ENCODE results near the gene SHOX.
"Not testable (repeated sequence)": the region's sequence is repeated elsewhere in the genome, so short reads cannot be mapped to it uniquely, and the experiment has no call there.

Gene SHOX

DNA sequence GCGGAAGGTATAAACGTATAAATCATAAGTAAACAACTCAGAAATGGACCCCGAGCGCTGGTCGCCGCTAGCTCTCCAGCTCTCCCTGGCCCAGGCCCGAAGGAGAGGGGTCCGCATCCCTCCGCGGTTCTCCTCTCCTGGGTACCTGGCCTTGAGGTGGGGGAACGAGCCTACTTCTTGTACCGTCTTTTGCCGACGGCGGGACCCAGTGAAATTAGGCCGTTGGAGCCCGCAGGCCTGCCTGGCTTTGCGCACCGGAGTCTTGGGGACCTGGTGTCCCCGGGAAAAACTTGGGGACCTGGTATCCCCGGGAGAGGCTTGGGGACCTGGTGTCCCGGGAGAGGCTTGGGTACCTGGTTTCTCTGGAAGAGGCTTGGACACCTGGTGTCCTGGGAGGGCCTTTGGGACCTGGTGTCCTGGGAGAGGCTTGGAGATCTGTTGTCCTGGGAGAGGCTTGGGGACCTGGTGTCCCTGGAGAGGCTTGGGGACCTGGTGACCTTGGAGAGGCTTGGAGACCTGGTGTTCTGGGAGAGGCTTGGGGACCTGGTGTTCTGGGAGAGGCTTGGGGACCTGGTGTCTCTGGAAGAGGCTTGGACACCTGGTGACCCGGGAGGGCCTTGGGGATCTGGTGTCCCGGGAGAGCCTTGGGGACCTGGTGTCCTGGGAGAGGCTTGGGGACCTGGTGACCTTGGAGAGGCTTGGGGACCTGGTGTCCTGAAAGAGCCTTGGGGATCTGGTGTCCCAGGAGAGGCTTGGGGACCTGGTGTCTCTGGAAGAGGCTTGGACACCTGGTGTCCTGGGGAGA is 12.0 kb downstream of the SHOX start:
- H3K4me3 ChIP-seq (ENCODE audit: low read length): no peak overlapping the region

DNA sequence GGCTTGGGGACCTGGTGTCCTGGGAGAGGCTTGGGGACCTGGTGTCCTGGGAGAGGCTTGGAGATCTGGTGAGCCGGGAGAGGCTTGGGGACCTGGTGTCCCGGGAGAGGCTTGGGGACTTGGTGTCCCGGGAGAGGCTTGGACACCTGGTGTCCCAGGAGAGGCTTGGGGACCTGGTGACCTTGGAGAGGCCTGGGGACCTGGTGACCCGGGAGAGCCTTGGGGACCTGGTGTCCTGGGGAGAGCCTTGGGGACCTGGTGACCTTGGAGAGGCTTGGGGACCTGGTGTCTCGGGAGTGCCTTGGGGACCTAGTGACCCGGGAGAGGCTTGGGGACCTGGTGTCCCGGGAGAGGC is 12.6 kb downstream of the SHOX start:
- no peaks in the 10 kb centered on the region for H3K9me3 ChIP-seq (ENCODE audit: control insufficient read depth, low read depth, low read length)
- H3K4me1 ChIP-seq (ENCODE audit: control insufficient read depth, low read depth, low read length): no peaks in the 10 kb centered on the region
- no peaks in the 10 kb centered on the region for H3K36me3 ChIP-seq (ENCODE audit: control insufficient read depth, low read depth, low read length)
- H3K9ac ChIP-seq (ENCODE audit: low read length): no peak overlapping the region
- no peak overlapping the region for H3K27ac ChIP-seq (ENCODE audit: low read length)
- H3K4me3 ChIP-seq (ENCODE audit: low read length): no peak overlapping the region
- peaks cover 85% of the 10 kb centered on the region for H3K27me3 ChIP-seq (ENCODE audit: control insufficient read depth, insufficient read depth, low read length)

More for the DNA sequence above, 12.0 kb downstream of the SHOX start:
- no peaks in the 10 kb centered on the region for H3K9me3 ChIP-seq (ENCODE audit: control insufficient read depth, low read depth, low read length)
- H3K9ac ChIP-seq (ENCODE audit: low read length): no peak overlapping the region
- peaks cover 91% of the 10 kb centered on the region for H3K27me3 ChIP-seq (ENCODE audit: control insufficient read depth, insufficient read depth, low read length)
- H3K4me1 ChIP-seq (ENCODE audit: control insufficient read depth, low read depth, low read length): no peaks in the 10 kb centered on the region
- H3K36me3 ChIP-seq (ENCODE audit: control insufficient read depth, low read depth, low read length): no peaks in the 10 kb centered on the region
- H3K27ac ChIP-seq (ENCODE audit: low read length): no peak overlapping the region

DNA sequence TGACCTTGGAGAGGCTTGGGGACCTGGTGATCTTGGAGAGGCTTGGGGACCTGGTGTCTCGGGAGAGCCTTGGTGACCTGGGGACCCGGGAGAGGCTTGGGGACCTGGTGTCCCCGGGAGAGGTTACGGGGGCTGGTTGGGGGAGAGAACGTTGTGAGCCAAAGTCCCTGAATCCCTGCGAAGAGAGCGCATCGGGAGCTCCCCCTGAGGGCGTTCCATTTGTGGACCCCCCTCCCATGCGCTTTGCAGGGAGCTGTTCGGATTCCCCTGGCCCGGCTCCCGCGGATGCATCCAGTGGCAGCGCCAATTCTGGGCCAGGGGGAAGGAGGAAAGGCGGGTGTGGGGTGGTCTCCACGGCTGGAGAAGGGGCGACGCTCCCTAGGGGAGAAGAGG is 13.3 kb downstream of the SHOX start:
- Histone ChIP-seq H3K4me3 (ENCODE audit: low read length) (no peak overlapping the region), H3K27me3 (ENCODE audit: control insufficient read depth, insufficient read depth, low read length) (peaks cover 78% of the 10 kb centered on the region), H3K36me3 (ENCODE audit: control insufficient read depth, low read depth, low read length) (no peaks in the 10 kb centered on the region), H3K27ac (ENCODE audit: low read length) (no peak overlapping the region), H3K9ac (ENCODE audit: low read length) (no peak overlapping the region), H3K9me3 (ENCODE audit: control insufficient read depth, low read depth, low read length) (no peaks in the 10 kb centered on the region), H3K4me1 (ENCODE audit: control insufficient read depth, low read depth, low read length) (no peaks in the 10 kb centered on the region)

DNA sequence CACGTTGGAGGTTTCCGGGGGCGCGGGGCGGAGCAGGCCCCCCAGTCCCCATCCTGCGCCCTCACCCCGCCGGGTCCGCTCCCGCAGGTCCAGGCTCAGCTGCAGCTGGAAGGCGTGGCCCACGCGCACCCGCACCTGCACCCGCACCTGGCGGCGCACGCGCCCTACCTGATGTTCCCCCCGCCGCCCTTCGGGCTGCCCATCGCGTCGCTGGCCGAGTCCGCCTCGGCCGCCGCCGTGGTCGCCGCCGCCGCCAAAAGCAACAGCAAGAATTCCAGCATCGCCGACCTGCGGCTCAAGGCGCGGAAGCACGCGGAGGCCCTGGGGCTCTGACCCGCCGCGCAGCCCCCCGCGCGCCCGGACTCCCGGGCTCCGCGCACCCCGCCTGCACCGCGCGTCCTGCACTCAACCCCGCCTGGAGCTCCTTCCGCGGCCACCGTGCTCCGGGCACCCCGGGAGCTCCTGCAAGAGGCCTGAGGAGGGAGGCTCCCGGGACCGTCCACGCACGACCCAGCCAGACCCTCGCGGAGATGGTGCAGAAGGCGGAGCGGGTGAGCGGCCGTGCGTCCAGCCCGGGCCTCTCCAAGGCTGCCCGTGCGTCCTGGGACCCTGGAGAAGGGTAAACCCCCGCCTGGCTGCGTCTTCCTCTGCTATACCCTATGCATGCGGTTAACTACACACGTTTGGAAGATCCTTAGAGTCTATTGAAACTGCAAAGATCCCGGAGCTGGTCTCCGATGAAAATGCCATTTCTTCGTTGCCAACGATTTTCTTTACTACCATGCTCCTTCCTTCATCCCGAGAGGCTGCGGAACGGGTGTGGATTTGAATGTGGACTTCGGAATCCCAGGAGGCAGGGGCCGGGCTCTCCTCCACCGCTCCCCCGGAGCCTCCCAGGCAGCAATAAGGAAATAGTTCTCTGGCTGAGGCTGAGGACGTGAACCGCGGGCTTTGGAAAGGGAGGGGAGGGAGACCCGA is 14.0 kb downstream of the SHOX start:
- Histone ChIP-seq H3K36me3 (ENCODE audit: control insufficient read depth, low read depth, low read length) (no peaks in the 10 kb centered on the region), H3K27ac (ENCODE audit: low read length) (no peak overlapping the region), H3K27me3 (ENCODE audit: control insufficient read depth, insufficient read depth, low read length) (peaks cover 71% of the 10 kb centered on the region), H3K9ac (ENCODE audit: low read length) (no peak overlapping the region), H3K9me3 (ENCODE audit: control insufficient read depth, low read depth, low read length) (no peaks in the 10 kb centered on the region), H3K4me3 (ENCODE audit: low read length) (peak overlapping the region; percentile 13), H3K4me1 (ENCODE audit: control insufficient read depth, low read depth, low read length) (no peaks in the 10 kb centered on the region)

DNA sequence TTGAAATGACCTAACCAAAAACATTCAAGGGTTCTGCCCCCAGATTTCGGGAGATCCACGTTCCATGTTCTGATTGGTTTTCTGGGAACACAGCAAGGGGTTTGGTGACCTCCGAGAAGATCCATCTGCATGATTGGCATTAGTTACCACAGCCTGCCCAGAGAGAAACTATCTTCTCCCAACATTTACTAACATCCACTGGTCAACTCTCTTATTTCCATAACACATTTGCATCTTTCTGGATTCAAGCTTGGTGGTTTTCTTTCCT is 15.6 kb downstream of the SHOX start:
- H3K36me3 ChIP-seq (ENCODE audit: control insufficient read depth, low read depth, low read length): no peaks in the 10 kb centered on the region
- no peak overlapping the region for H3K9ac ChIP-seq (ENCODE audit: low read length)
- no peak overlapping the region for H3K4me3 ChIP-seq (ENCODE audit: low read length)
- no peaks in the 10 kb centered on the region for H3K4me1 ChIP-seq (ENCODE audit: control insufficient read depth, low read depth, low read length)
- H3K27ac ChIP-seq (ENCODE audit: low read length): no peak overlapping the region
- H3K27me3 ChIP-seq (ENCODE audit: control insufficient read depth, insufficient read depth, low read length): peaks cover 55% of the 10 kb centered on the region
- H3K9me3 ChIP-seq (ENCODE audit: control insufficient read depth, low read depth, low read length): peaks cover 3% of the 10 kb centered on the region

DNA sequence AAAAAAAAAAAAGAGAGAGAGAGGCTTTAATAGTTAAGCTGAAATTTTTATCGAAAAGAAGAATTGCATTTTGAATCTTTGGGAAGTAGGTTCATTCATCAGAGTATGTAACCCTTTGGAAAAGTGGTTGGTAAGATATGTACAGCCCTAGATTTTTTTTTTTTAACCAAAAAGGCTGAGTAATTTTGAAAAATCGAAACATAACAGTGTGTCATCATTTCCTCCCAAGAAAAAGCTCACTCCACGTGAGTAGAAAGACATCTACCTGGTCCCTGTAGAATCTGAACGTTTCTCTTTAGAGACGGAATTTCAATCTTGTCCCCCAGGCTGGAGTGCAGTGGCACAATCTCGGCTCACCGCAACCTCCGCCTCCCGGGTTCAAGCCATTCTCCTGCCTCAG is 16.2 kb downstream of the SHOX start:
- Histone ChIP-seq H3K27ac (ENCODE audit: low read length) (no peak overlapping the region), H3K4me3 (ENCODE audit: low read length) (no peak overlapping the region), H3K36me3 (ENCODE audit: control insufficient read depth, low read depth, low read length) (no peaks in the 10 kb centered on the region), H3K9ac (ENCODE audit: low read length) (no peak overlapping the region), H3K27me3 (ENCODE audit: control insufficient read depth, insufficient read depth, low read length) (peaks cover 49% of the 10 kb centered on the region), H3K9me3 (ENCODE audit: control insufficient read depth, low read depth, low read length) (peaks cover 3% of the 10 kb centered on the region), H3K4me1 (ENCODE audit: control insufficient read depth, low read depth, low read length) (no peaks in the 10 kb centered on the region)

DNA sequence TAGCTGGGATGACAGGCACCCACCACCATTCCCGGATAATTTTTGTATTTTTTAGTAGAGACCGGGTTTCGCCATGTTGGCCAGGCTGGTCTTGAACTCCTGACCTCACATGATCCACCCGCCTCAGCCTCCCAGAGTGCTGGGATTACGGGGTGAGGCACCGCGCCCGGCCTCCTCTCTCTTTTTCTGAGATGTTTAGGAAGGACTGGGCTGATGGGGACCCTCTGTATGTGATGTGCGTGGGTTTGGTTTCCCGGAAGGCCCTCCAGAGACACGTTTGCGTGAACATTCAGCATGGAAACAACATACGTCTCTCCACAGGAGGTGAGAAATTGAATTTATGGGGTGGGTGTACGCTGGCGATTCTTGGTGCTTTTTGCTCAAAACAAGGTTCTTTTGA is 18.6 kb downstream of the SHOX start:
- Histone ChIP-seq H3K4me1 (ENCODE audit: control insufficient read depth, low read depth, low read length) (no peaks in the 10 kb centered on the region), H3K27ac (ENCODE audit: low read length) (no peak overlapping the region), H3K4me3 (ENCODE audit: low read length) (no peak overlapping the region), H3K9me3 (ENCODE audit: control insufficient read depth, low read depth, low read length) (peaks cover 7% of the 10 kb centered on the region), H3K36me3 (ENCODE audit: control insufficient read depth, low read depth, low read length) (no peaks in the 10 kb centered on the region), H3K27me3 (ENCODE audit: control insufficient read depth, insufficient read depth, low read length) (peaks cover 25% of the 10 kb centered on the region), H3K9ac (ENCODE audit: low read length) (no peak overlapping the region)

DNA sequence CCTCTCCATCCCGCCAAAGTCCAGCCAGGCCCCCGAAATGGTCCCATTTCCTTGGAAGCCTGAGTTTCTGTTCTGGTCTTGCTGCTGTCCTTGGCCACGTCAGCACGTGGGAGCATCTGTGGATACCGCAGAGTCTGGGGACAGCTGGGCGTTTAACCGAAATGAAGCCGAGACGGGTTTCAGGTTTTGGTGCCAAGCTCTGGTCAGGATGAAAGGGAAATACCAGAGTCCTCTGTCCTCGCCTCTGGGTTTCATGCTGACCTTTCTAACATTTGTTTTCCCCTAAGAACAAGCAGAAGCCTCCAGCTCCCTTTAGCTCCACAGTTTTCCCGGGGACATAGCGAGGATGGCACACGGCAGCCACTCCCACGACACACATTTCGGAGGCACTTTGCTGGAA is 19.7 kb downstream of the SHOX start:
- Histone ChIP-seq H3K9me3 (ENCODE audit: control insufficient read depth, low read depth, low read length) (peaks cover 7% of the 10 kb centered on the region), H3K27me3 (ENCODE audit: control insufficient read depth, insufficient read depth, low read length) (peaks cover 14% of the 10 kb centered on the region), H3K36me3 (ENCODE audit: control insufficient read depth, low read depth, low read length) (no peaks in the 10 kb centered on the region), H3K4me3 (ENCODE audit: low read length) (no peak overlapping the region), H3K4me1 (ENCODE audit: control insufficient read depth, low read depth, low read length) (no peaks in the 10 kb centered on the region), H3K27ac (ENCODE audit: low read length) (no peak overlapping the region), H3K9ac (ENCODE audit: low read length) (no peak overlapping the region)

DNA sequence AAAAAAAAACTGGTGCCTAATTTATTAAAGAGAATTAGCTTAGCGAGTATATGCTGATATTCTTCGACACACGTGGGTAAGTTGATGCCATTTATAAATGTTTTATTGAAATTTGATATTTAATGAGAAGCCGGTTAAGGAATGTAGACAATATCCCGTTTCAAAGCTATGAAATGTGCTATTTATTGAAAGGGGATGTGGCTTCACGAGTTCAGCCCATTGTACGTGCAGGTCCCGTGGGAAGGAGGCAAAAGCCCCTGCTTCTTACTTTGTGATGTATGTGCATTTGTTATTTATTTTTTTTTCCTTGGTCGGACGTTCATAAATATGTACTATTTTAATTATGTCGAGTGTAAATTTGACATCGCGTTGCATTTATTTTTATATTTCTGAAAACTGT is 20.2 kb downstream of the SHOX start:
- H3K9me3 ChIP-seq (ENCODE audit: control insufficient read depth, low read depth, low read length): peaks cover 7% of the 10 kb centered on the region
- no peaks in the 10 kb centered on the region for H3K4me1 ChIP-seq (ENCODE audit: control insufficient read depth, low read depth, low read length)
- no peaks in the 10 kb centered on the region for H3K36me3 ChIP-seq (ENCODE audit: control insufficient read depth, low read depth, low read length)

DNA sequence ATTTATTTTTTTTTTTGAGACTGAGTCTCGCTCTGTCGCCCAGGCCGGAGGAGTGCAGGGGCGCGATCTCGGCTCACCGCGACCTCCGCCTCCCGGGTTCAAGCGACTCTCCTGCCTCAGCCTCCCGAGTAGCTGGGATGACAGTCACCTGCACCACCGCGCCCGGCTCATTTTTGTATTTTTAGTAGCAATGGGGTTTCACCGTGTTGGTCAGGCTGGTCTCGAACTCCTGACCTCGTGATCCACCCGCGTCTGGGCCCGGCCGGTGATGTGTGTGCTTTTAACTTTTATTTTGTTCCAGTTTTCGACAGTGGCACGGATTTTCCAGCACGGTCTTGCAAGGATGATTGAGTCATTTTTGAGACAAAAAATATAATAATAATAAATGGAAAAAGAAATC is 21.3 kb downstream of the SHOX start:
- H3K9me3 ChIP-seq (ENCODE audit: control insufficient read depth, low read depth, low read length); H3K27me3 ChIP-seq (ENCODE audit: control insufficient read depth, insufficient read depth, low read length); H3K36me3 ChIP-seq (ENCODE audit: control insufficient read depth, low read depth, low read length): not testable (repeated sequence)

More for the DNA sequence above, 20.2 kb downstream of the SHOX start:
- Histone ChIP-seq H3K4me3 (ENCODE audit: low read length) (no peak overlapping the region), H3K9ac (ENCODE audit: low read length) (no peak overlapping the region), H3K27ac (ENCODE audit: low read length) (no peak overlapping the region), H3K27me3 (ENCODE audit: control insufficient read depth, insufficient read depth, low read length) (peaks cover 9% of the 10 kb centered on the region)

DNA sequence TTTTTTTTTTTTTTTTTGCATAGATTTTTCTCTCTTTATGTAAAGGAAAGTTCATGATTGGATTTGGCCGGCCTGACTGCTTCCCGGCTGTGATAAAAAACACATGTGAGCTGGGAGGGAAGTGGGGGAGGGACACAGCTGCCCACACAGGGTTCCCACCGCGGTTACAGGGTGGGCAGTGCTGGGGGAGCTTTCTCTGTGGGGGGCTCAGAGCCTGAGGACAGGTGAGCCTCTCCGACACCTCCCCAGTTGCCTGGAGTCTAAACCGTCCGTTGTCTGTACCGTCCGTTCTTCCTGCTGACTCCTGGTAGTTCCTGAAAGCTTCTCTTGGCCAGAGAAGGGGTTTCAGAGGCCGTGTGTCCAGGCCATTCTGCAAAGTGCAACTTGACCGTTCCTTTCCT is 21.8 kb downstream of the SHOX start:
- H3K27ac ChIP-seq (ENCODE audit: low read length): no peak overlapping the region
- no peak overlapping the region for H3K4me3 ChIP-seq (ENCODE audit: low read length)
- H3K27me3 ChIP-seq (ENCODE audit: control insufficient read depth, insufficient read depth, low read length): no peaks in the 10 kb centered on the region
- H3K9ac ChIP-seq (ENCODE audit: low read length): no peak overlapping the region
- H3K36me3 ChIP-seq (ENCODE audit: control insufficient read depth, low read depth, low read length): no peaks in the 10 kb centered on the region
- no peaks in the 10 kb centered on the region for H3K4me1 ChIP-seq (ENCODE audit: control insufficient read depth, low read depth, low read length)
- H3K9me3 ChIP-seq (ENCODE audit: control insufficient read depth, low read depth, low read length): peaks cover 7% of the 10 kb centered on the region

More for the DNA sequence above, 21.3 kb downstream of the SHOX start:
- H3K4me1 ChIP-seq (ENCODE audit: control insufficient read depth, low read depth, low read length); H3K27ac ChIP-seq (ENCODE audit: low read length); H3K4me3 ChIP-seq (ENCODE audit: low read length); H3K9ac ChIP-seq (ENCODE audit: low read length): not testable (repeated sequence)

DNA sequence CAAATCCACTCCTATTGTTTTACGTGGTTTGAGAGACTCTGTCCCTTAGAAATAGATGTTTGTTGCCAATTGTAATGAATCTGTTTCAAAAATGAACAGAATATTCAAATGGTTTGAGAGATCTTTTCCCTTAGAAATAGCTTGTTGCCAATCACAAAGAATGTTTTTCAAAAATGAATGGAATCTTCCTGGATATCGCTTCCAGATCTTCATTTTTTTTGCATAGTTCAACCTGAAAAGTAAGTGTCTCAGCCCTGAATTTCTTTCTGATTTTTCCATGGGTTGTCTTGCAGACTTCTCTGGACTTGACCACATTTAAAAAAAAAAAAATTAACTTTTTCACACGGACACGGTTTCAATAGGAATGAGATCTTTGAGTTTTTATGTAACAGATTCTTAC is 22.7 kb downstream of the SHOX start:
- Histone ChIP-seq H3K36me3 (ENCODE audit: control insufficient read depth, low read depth, low read length) (no peaks in the 10 kb centered on the region), H3K4me3 (ENCODE audit: low read length) (no peak overlapping the region), H3K9ac (ENCODE audit: low read length) (no peak overlapping the region), H3K9me3 (ENCODE audit: control insufficient read depth, low read depth, low read length) (peaks cover 7% of the 10 kb centered on the region), H3K27me3 (ENCODE audit: control insufficient read depth, insufficient read depth, low read length) (no peaks in the 10 kb centered on the region), H3K4me1 (ENCODE audit: control insufficient read depth, low read depth, low read length) (no peaks in the 10 kb centered on the region), H3K27ac (ENCODE audit: low read length) (no peak overlapping the region)

Data from iPS-18a (cell line).